ENCODE results near the gene ATG7. TPM values are rescaled to one million over a fixed set of nuclear protein-coding genes. Genes with fewer than 3 reads are reported as not detected.

The ATG7 gene
- total and polyA plus RNA-seq, 9 donors: 10.2 to 54.5 (median 37.4) TPM

GRCh38 chr3:11350374-11350773 lies 78.2 kb downstream of the ATG7 start:
- no peak overlapping the region for H3K4me3 ChIP-seq
- TF ChIP-seq POLR2A (IDR thresholded peaks at IDR 0.05) (no peak), EP300 (IDR thresholded peaks at IDR 0.05) (no peak), CTCF (IDR thresholded peaks at IDR 0.05) (no peak)
- no peaks in the 10 kb centered on the region for H3K9me3 ChIP-seq
- H3K36me3 ChIP-seq: no peaks in the 10 kb centered on the region
- H3K27me3 ChIP-seq: no peaks in the 10 kb centered on the region
- intact Hi-C loops (cut with DNase I): no loop called here
- H3K27ac ChIP-seq: no peak overlapping the region
- whole genome bisulfite sequencing, 3 donors: 93 to 96% (median 96%) methylated on average over 2 of the region's 2 CpGs
- H3K4me1 ChIP-seq (ENCODE audit: insufficient read depth): no peaks in the 10 kb centered on the region
- no peak for DNase-seq

- Histone ChIP-seq H3K27ac (no peak overlapping the region), H3K4me1 (ENCODE audit: insufficient read depth) (no peaks in the 10 kb centered on the region), H3K36me3 (no peaks in the 10 kb centered on the region), H3K27me3 (no peaks in the 10 kb centered on the region), H3K4me3 (no peak overlapping the region), H3K9me3 (no peaks in the 10 kb centered on the region)
- DNase-seq: no peak
- TF ChIP-seq POLR2A (IDR thresholded peaks at IDR 0.05) (no peak), EP300 (IDR thresholded peaks at IDR 0.05) (no peak), CTCF (IDR thresholded peaks at IDR 0.05) (no peak)
- WGBS, 3 donors: 78 to 92% (median 87%) methylated on average over 5 of the region's 5 CpGs
- intact Hi-C loops (cut with DNase I): no loop called here
Observed at GRCh38 chr3:11351451-11351850, 79.3 kb downstream of the ATG7 start.

GRCh38 chr3:11356269-11356668 lies 84.1 kb downstream of the ATG7 start:
- Histone ChIP-seq H3K36me3 (no peaks in the 10 kb centered on the region), H3K27ac (no peak overlapping the region), H3K4me1 (ENCODE audit: insufficient read depth) (no peaks in the 10 kb centered on the region), H3K27me3 (no peaks in the 10 kb centered on the region), H3K4me3 (no peak overlapping the region), H3K9me3 (no peaks in the 10 kb centered on the region)
- intact Hi-C loops (cut with DNase I): no loop called here
- WGBS, 3 donors: 20 to 37% (median 21%) methylated on average over 1 of the region's 1 CpG
- no peak for DNase-seq
- TF ChIP-seq POLR2A (IDR thresholded peaks at IDR 0.05) (no peak), CTCF (IDR thresholded peaks at IDR 0.05) (no peak), EP300 (IDR thresholded peaks at IDR 0.05) (no peak)

- WGBS, 3 donors: 80 to 87% (median 85%) methylated on average over 5 of the region's 5 CpGs
- peaks cover 3% of the 10 kb centered on the region for H3K4me1 ChIP-seq (ENCODE audit: insufficient read depth)
- H3K36me3 ChIP-seq: no peaks in the 10 kb centered on the region
- no peak for DNase-seq
- no peak for TF ChIP-seq CTCF (IDR thresholded peaks at IDR 0.05)
- no peak for TF ChIP-seq POLR2A (IDR thresholded peaks at IDR 0.05)
- H3K27ac ChIP-seq: no peak overlapping the region
- H3K4me3 ChIP-seq: no peak overlapping the region
- H3K27me3 ChIP-seq: no peaks in the 10 kb centered on the region
- no peaks in the 10 kb centered on the region for H3K9me3 ChIP-seq
- intact Hi-C loops (cut with DNase I): no loop called here
Observed at GRCh38 chr3:11362600-11362999, 90.4 kb downstream of the ATG7 start.

- Histone ChIP-seq H3K36me3 (no peaks in the 10 kb centered on the region), H3K27me3 (no peaks in the 10 kb centered on the region), H3K27ac (no peak overlapping the region), H3K9me3 (no peaks in the 10 kb centered on the region), H3K4me3 (no peak overlapping the region), H3K4me1 (ENCODE audit: insufficient read depth) (peaks cover 3% of the 10 kb centered on the region)
- WGBS, 3 donors: 90 to 92% (median 90%) methylated on average over 2 of the region's 2 CpGs
- intact Hi-C loops (cut with DNase I): no loop called here
- TF ChIP-seq CTCF (IDR thresholded peaks at IDR 0.05) (no peak), EP300 (IDR thresholded peaks at IDR 0.05) (no peak), POLR2A (IDR thresholded peaks at IDR 0.05) (no peak)
- DNase-seq: no peak
Observed at GRCh38 chr3:11363715-11364114, 91.5 kb downstream of the ATG7 start.
